KMS-11 (cell line): ENCODE measurements around the gene CLDN24.

ENCODE experiments used
- H2AFZ ChIP-seq: fragments of 200-600 bp; sonication (generic); 2 replicates; pipeline ENCODE4 v1.6.1; 2016; ENCODE audit warnings: antibody characterized with exemption, mixed run types, low read depth
- H3K27ac ChIP-seq: fragments of 200-600 bp; sonication (generic); 2 replicates; pipeline ENCODE4 v1.6.1; 2016; ENCODE audit warnings: mild to moderate bottlenecking, mixed run types
- H3K27me3 ChIP-seq: fragments of 200-600 bp; sonication (generic); 2 replicates; pipeline ENCODE4 v1.6.1; 2017; ENCODE audit warnings: mild to moderate bottlenecking, low read depth, mixed run types, moderate library complexity; ENCODE audit not compliant: insufficient read depth
- H3K36me3 ChIP-seq: fragments of 200-600 bp; sonication (generic); 2 replicates; pipeline ENCODE4 v1.6.1; 2017; ENCODE audit warnings: mild to moderate bottlenecking, mixed run types; ENCODE audit not compliant: insufficient read depth
- H3K4me1 ChIP-seq: fragments of 200-600 bp; sonication (generic); 2 replicates; pipeline ENCODE4 v1.6.1; 2016; ENCODE audit warnings: mild to moderate bottlenecking, low read depth, mixed run types; ENCODE audit not compliant: poor library complexity, severe bottlenecking
- H3K4me2 ChIP-seq: fragments of 200-600 bp; sonication (generic); 2 replicates; pipeline ENCODE4 v1.7.0; 2016; ENCODE audit warnings: mild to moderate bottlenecking, mixed run types
- H3K4me3 ChIP-seq: fragments of 200-600 bp; sonication (generic); IDR thresholded peaks from 2 replicates; pipeline ENCODE4 v1.6.1; 2017; ENCODE audit warnings: low read depth, low read length, mixed read lengths; ENCODE audit not compliant: insufficient read depth
- H3K79me2 ChIP-seq: fragments of 200-600 bp; sonication (generic); 2 replicates; pipeline ENCODE4 v1.6.1; 2016; ENCODE audit warnings: low read depth, mixed run types; ENCODE audit not compliant: insufficient read depth
- H3K9ac ChIP-seq: fragments of 200-600 bp; sonication (generic); 2 replicates; pipeline ENCODE4 v1.6.1; 2016; ENCODE audit warnings: mild to moderate bottlenecking, mixed run types
- H4K20me1 ChIP-seq: fragments of 200-600 bp; sonication (generic); 2 replicates; pipeline ENCODE4 v1.6.1; 2016; ENCODE audit warnings: mild to moderate bottlenecking, mixed run types; ENCODE audit not compliant: insufficient read depth
- TF ChIP-seq, protein P1 (sequence below): fragments of 200-600 bp; sonication (generic); conservative IDR thresholded peaks from 2 replicates; pipeline ENCODE4 v1.6.1; 2017; ENCODE audit warnings: low read depth, mild to moderate bottlenecking, antibody characterized with exemption, low read length, moderate library complexity, mixed read lengths

Gene CLDN24

GRCh38 chr4:183299464-183299863 lies 22.8 kb downstream of the CLDN24 start:
- Histone ChIP-seq H3K36me3 (no peaks in the 10 kb centered on the region), H3K27ac (no peak overlapping the region), H3K4me2 (no peak overlapping the region), H2AFZ (no peak overlapping the region), H3K9ac (no peak overlapping the region), H4K20me1 (no peaks in the 10 kb centered on the region), H3K27me3 (no peaks in the 10 kb centered on the region), H3K4me1 (no peaks in the 10 kb centered on the region), H3K79me2 (no peaks in the 10 kb centered on the region), H3K4me3 (no peak overlapping the region)
- TF ChIP-seq, protein P1, sequence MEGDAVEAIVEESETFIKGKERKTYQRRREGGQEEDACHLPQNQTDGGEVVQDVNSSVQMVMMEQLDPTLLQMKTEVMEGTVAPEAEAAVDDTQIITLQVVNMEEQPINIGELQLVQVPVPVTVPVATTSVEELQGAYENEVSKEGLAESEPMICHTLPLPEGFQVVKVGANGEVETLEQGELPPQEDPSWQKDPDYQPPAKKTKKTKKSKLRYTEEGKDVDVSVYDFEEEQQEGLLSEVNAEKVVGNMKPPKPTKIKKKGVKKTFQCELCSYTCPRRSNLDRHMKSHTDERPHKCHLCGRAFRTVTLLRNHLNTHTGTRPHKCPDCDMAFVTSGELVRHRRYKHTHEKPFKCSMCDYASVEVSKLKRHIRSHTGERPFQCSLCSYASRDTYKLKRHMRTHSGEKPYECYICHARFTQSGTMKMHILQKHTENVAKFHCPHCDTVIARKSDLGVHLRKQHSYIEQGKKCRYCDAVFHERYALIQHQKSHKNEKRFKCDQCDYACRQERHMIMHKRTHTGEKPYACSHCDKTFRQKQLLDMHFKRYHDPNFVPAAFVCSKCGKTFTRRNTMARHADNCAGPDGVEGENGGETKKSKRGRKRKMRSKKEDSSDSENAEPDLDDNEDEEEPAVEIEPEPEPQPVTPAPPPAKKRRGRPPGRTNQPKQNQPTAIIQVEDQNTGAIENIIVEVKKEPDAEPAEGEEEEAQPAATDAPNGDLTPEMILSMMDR = no peak

- Histone ChIP-seq H4K20me1 (no peaks in the 10 kb centered on the region), H3K4me1 (no peaks in the 10 kb centered on the region), H3K27me3 (no peaks in the 10 kb centered on the region), H3K79me2 (no peaks in the 10 kb centered on the region), H3K27ac (no peak overlapping the region), H3K36me3 (no peaks in the 10 kb centered on the region), H2AFZ (no peak overlapping the region), H3K9ac (no peak overlapping the region), H3K4me3 (no peak overlapping the region), H3K4me2 (no peak overlapping the region)
- TF ChIP-seq, protein P1 = no peak
Measured at GRCh38 chr4:183297675-183298074, 24.6 kb downstream of the CLDN24 start.

- Histone ChIP-seq H3K79me2 (no peaks in the 10 kb centered on the region), H3K9ac (no peak overlapping the region), H3K36me3 (no peaks in the 10 kb centered on the region), H3K4me2 (no peak overlapping the region), H4K20me1 (no peaks in the 10 kb centered on the region), H3K4me3 (no peak overlapping the region), H2AFZ (no peak overlapping the region), H3K4me1 (no peaks in the 10 kb centered on the region), H3K27me3 (no peaks in the 10 kb centered on the region), H3K27ac (no peak overlapping the region)
- TF ChIP-seq, protein P1 = no peak
Measured at GRCh38 chr4:183295711-183296110, 26.5 kb downstream of the CLDN24 start.

DNA sequence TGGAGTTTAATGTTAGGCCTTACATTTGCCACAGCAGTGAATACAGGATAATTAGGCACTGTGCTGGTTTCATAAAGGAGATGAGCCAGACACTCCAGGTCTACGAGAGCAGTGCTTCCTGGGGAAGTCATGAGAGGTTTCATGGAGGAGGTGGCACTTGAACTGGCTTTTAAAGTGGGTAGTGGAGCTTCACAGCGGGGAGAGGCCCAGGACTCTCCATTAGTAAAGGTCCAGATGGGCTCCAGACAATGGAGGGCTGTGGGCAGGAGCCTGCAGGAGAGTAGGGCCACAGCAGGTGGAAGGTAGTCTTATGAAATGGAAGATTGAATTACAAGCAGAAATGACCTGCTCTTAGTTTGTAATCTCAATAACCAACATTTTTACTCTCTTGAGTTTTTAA lies 31.2 kb downstream of the CLDN24 start:
- Histone ChIP-seq H3K79me2 (no peaks in the 10 kb centered on the region), H4K20me1 (no peaks in the 10 kb centered on the region), H3K36me3 (no peaks in the 10 kb centered on the region), H3K4me1 (no peaks in the 10 kb centered on the region), H3K27me3 (no peaks in the 10 kb centered on the region), H3K27ac (no peak overlapping the region), H2AFZ (no peak overlapping the region), H3K4me3 (no peak overlapping the region), H3K4me2 (no peak overlapping the region), H3K9ac (no peak overlapping the region)
- TF ChIP-seq, protein P1 = no peak
